ENCODE results near the gene ITPR1. TPM values are rescaled to one million over a fixed set of nuclear protein-coding genes. Genes with fewer than 3 reads are reported as not detected.

Gene ITPR1
- total and polyA plus RNA-seq, 10 of the 15 experiments (the other 5 are each of a cell fraction or from before 2014, with no cell fraction given): 12.2 to 239 (median 28.4) TPM

DNA sequence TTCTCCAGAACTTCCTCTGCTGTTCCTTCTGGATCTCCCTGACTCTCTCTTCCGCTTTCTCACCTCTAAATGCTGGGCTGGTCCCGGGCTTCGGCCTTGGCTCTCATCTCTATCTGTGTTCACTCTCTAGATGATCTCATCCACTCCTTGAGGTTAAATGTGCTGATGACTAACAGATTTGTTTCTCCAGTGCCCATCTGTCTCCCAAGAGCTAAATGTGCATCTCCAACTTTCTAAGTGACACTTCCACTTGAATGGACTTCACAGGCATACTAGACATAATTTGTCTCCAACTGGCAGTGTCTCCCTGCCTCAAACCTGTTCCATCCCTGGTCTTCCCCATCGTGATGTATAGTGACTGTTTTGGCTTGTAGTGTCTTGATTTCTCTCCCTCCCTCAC, 95.3 kb downstream of the ITPR1 start:
- BruUV-seq (replicated peaks): no TSS peak
- in situ Hi-C loops (cut with MboI): no loop called here
- ATAC-seq: peak; percentile 61

More for the DNA sequence above, 95.3 kb downstream of the ITPR1 start:
- Histone ChIP-seq H3K4me2 (ENCODE audit: control insufficient read depth, insufficient read depth) (no peak overlapping the region), H3K4me1 (ENCODE audit: control insufficient read depth, insufficient read depth, low read length) (peaks cover 13% of the 10 kb centered on the region), H4K20me1 (ENCODE audit: control insufficient read depth, insufficient read depth) (no peaks in the 10 kb centered on the region; the same call in 1 of the 2 replicates), H3K9me3 (replicated peaks; ENCODE audit: control insufficient read depth, insufficient read depth, low read length) (no peaks in the 10 kb centered on the region; the same call in 1 of the 3 replicates), H2AFZ (ENCODE audit: control insufficient read depth, low read depth, low read length) (no peak overlapping the region), H3K79me2 (ENCODE audit: control insufficient read depth, insufficient read depth, low read length) (peaks cover 3% of the 10 kb centered on the region), H3K4me3 (no peak overlapping the region), H3K9ac (ENCODE audit: control insufficient read depth, insufficient read depth, low read length) (no peak overlapping the region), H3K36me3 (ENCODE audit: control insufficient read depth in 2 of 2, insufficient read depth in 2 of 2, low read length in 1 of 2) (peaks cover 0 to 3% of the 10 kb centered on the region in 2 experiments; a peak in 2 of 4 replicates), H3K27me3 (replicated peaks in 1 of 2; ENCODE audit: control insufficient read depth in 2 of 2, insufficient read depth in 2 of 2, low read length in 1 of 2) (no peaks in the 10 kb centered on the region), H3K27ac (ENCODE audit: control insufficient read depth, insufficient read depth) (no peak overlapping the region)
- WGBS (ENCODE audit: insufficient coverage, insufficient replicate concordance, low lambda C conversion rate, missing lambda C conversion rate): 34% methylated on average over 4 of the region's 4 CpGs
- ChIA-PET POLR2A (interaction anchor here (1.2 to 1.5 kb wide), 2 partner anchors 80 to 113 kb away, joined by 3 read pairs; no protein-coding TSS in a partner anchor), SMC1A (ENCODE audit: uncharacterized antibody, unreplicated experiment) (interaction anchor here (0.8 to 2.2 kb wide), 9 partner anchors 10 to 238 kb away, joined by 3 to 9 read pairs (median 4); no protein-coding TSS in a partner anchor), RAD21 (ENCODE audit: unreplicated experiment) (interaction anchor here (2.2 to 2.7 kb wide), 2 partner anchors 94 to 238 kb away, joined by 14 to 15 read pairs; partner anchors contain the start of gene ITPR1), CTCF (interaction anchor here (0.6 to 2.6 kb wide), 6 partner anchors 10 to 452 kb away, joined by 3 to 11 read pairs (median 6); no protein-coding TSS in a partner anchor)
- TF ChIP-seq MYC (IDR thresholded peaks at IDR 0.05; ENCODE audit: insufficient read depth, insufficient read length, insufficient replicate concordance, low read length, severe bottlenecking) (no peak), SREBF1 (IDR thresholded peaks at IDR 0.05; ENCODE audit: low read length) (no peak), MTA2 (IDR thresholded peaks at IDR 0.05; ENCODE audit: low read depth) (0 out of 2 replicates have a peak, but pooled peaks have one; percentile 10), ATF7 (IDR thresholded peaks at IDR 0.05; ENCODE audit: low read depth) (peak; percentile 41; the same call in 1 of the 2 replicates), RFX5 (IDR thresholded peaks at IDR 0.05; ENCODE audit: low read depth, low read length) (no peak), SMAD1 (IDR thresholded peaks at IDR 0.05; ENCODE audit: low read depth, partially characterized antibody) (no peak), JUNB (IDR thresholded peaks at IDR 0.05) (peak; percentile 22; the same call in 1 of the 2 replicates), BHLHE40 (IDR thresholded peaks at IDR 0.05; ENCODE audit: borderline replicate concordance in 1 of 2, low read depth in 2 of 2, low read length in 1 of 2) (0 out of 4 replicates have a peak, but pooled peaks of 1 of the 2 experiments have one; percentile 11), RUNX3 (IDR thresholded peaks at IDR 0.05; ENCODE audit: low read length) (peak; percentile 35; the same call in 1 of the 2 replicates), NR2F1 (conservative IDR thresholded peaks at IDR 0.05) (no peak), IKZF2 (IDR thresholded peaks at IDR 0.05) (peak; percentile 71 to 74; a peak in 3 of 4 replicates), SMAD5 (IDR thresholded peaks at IDR 0.05; ENCODE audit: low read depth) (no peak), ZSCAN29 (IDR thresholded peaks at IDR 0.05) (no peak), IKZF1 (conservative IDR thresholded peaks at IDR 0.05) (peak; percentile 76), ZNF217 (IDR thresholded peaks at IDR 0.05) (no peak), NBN (IDR thresholded peaks at IDR 0.05) (no peak)
- TF ChIP-seq, protein P1, sequence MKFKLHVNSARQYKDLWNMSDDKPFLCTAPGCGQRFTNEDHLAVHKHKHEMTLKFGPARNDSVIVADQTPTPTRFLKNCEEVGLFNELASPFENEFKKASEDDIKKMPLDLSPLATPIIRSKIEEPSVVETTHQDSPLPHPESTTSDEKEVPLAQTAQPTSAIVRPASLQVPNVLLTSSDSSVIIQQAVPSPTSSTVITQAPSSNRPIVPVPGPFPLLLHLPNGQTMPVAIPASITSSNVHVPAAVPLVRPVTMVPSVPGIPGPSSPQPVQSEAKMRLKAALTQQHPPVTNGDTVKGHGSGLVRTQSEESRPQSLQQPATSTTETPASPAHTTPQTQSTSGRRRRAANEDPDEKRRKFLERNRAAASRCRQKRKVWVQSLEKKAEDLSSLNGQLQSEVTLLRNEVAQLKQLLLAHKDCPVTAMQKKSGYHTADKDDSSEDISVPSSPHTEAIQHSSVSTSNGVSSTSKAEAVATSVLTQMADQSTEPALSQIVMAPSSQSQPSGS (IDR thresholded peaks at IDR 0.05; ENCODE audit: low read length): no peak
- DNase-seq (ENCODE audit: low read depth, low spot score) (no peak), FAIRE-seq (no peak)
- intact Hi-C loops (cut with micrococcal nuclease; ENCODE audit: unreplicated experiment): no loop called here

All from GM12878 (cell line).